ENCODE results near the gene CEACAM16.

CEACAM16 gene

DNA sequence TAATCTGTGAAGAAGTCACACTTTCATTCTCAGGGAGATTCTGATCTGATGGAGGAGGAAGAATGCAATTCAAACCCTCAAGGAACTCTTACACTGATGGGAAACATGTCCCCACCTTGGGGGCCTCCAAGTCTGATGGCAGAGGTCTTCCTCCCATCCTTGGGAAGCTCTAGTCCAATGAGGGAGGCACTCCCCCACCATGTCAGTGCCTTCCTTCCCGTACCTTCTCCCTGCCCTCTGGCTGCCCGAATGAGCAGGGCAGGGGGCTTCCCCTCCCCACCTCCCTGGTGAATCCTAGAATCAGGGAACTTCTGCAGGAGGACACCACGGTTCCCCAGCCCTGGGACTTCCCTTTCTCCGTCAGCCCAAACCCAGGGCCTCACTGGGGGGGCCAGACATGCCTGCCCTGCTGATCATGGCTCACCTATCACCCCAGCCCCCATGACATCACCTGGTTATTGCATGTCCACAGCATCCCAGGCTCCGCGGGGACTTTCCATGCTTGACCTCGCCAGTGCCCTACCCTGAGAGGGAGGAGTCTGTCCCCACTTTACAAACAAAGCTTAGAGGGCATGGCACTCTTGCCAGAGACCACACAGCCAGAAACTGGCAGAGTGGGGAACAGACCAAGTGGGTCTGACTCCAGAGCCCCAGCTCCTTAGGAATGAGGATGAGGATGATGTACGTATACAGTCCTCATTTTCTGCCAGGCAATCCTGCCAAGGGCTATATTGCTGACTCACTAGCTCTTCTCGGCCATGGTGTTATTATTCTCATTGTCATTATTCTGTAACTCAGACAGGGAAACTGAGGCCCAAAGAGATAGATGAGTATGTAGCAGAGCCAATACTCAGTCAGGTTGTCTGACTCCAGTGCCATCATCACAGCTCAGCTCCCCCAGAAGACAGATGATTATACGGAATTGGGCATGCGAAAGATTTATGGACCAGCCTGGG lies 39.9 kb downstream of the CEACAM16 start:
- POLR2A ChIA-PET: no interaction called here
- no peak overlapping the region for H3K4me3 ChIP-seq (ENCODE audit: low read depth, low read length)
- CTCF ChIA-PET: interaction anchor here (0.5 to 3.2 kb wide), 7 partner anchors 11 to 105 kb away, joined by 3 to 20 read pairs (median 5); no protein-coding TSS in a partner anchor
- no peaks in the 10 kb centered on the region for H3K9me3 ChIP-seq (ENCODE audit: control insufficient read depth, insufficient read depth, low read depth, low read length)
- H3K36me3 ChIP-seq (ENCODE audit: control insufficient read depth in 2 of 2, insufficient read depth in 1 of 2, low read length in 2 of 2): no peaks in the 10 kb centered on the region
- H3K4me1 ChIP-seq (ENCODE audit: control insufficient read depth, insufficient read depth, low read length): peaks cover 4% of the 10 kb centered on the region
- H3K27ac ChIP-seq (ENCODE audit: extremely low read depth, low read depth, low read length): no peak overlapping the region
- TF ChIP-seq ZIC2 (tag by site-specific recombination; IDR thresholded peaks at IDR 0.05): peak; percentile 14; the same call in 1 of the 2 replicates
- TF ChIP-seq, protein P1, sequence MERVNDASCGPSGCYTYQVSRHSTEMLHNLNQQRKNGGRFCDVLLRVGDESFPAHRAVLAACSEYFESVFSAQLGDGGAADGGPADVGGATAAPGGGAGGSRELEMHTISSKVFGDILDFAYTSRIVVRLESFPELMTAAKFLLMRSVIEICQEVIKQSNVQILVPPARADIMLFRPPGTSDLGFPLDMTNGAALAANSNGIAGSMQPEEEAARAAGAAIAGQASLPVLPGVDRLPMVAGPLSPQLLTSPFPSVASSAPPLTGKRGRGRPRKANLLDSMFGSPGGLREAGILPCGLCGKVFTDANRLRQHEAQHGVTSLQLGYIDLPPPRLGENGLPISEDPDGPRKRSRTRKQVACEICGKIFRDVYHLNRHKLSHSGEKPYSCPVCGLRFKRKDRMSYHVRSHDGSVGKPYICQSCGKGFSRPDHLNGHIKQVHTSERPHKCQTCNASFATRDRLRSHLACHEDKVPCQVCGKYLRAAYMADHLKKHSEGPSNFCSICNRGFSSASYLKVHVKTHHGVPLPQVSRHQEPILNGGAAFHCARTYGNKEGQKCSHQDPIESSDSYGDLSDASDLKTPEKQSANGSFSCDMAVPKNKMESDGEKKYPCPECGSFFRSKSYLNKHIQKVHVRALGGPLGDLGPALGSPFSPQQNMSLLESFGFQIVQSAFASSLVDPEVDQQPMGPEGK (tag by site-specific recombination; IDR thresholded peaks at IDR 0.05): 0 out of 2 replicates have a peak, but pooled peaks have one; percentile 15
- TF ChIP-seq ZNF707 (tag by site-specific recombination; IDR thresholded peaks at IDR 0.05): no peak

DNA sequence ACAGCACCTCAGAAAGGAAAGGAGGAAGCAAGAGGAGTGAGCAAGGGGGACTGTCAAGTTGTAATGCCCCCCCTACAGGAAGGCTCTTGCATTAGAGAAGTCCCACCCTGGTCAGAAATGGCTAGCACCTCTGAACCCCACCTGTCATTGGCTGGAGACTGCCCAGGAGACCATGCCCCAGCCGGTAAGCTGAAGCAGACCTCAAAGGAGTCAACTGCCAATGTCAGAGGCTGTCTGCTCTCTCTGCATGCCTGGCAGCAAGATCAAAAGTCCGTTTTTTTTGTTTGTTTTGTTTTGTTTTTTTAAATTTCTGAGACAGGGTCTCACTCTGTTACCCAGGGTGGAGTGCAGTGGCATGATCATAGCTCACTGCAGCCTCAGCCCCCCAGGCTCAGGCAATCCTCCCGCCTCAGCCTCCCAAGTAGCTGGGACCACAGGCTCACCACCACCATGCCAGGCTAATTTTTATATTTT lies 41.4 kb downstream of the CEACAM16 start:
- Histone ChIP-seq H3K4me1 (ENCODE audit: control insufficient read depth, insufficient read depth, low read length) (peaks cover 4% of the 10 kb centered on the region), H3K27ac (ENCODE audit: extremely low read depth, low read depth, low read length) (no peak overlapping the region), H3K4me3 (ENCODE audit: low read depth, low read length) (no peak overlapping the region), H3K36me3 (ENCODE audit: control insufficient read depth in 2 of 2, insufficient read depth in 1 of 2, low read length in 2 of 2) (no peaks in the 10 kb centered on the region), H3K9me3 (ENCODE audit: control insufficient read depth, insufficient read depth, low read depth, low read length) (no peaks in the 10 kb centered on the region)
- ChIA-PET POLR2A (no interaction called here), CTCF (interaction anchor here (0.7 to 3.2 kb wide), 5 partner anchors 9 to 50 kb away, joined by 3 to 20 read pairs (median 4); no protein-coding TSS in a partner anchor)
- TF ChIP-seq, protein P2, sequence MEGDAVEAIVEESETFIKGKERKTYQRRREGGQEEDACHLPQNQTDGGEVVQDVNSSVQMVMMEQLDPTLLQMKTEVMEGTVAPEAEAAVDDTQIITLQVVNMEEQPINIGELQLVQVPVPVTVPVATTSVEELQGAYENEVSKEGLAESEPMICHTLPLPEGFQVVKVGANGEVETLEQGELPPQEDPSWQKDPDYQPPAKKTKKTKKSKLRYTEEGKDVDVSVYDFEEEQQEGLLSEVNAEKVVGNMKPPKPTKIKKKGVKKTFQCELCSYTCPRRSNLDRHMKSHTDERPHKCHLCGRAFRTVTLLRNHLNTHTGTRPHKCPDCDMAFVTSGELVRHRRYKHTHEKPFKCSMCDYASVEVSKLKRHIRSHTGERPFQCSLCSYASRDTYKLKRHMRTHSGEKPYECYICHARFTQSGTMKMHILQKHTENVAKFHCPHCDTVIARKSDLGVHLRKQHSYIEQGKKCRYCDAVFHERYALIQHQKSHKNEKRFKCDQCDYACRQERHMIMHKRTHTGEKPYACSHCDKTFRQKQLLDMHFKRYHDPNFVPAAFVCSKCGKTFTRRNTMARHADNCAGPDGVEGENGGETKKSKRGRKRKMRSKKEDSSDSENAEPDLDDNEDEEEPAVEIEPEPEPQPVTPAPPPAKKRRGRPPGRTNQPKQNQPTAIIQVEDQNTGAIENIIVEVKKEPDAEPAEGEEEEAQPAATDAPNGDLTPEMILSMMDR (tag by site-specific recombination; IDR thresholded peaks at IDR 0.05): peak; percentile 18; the same call in 1 of the 2 replicates
- TF ChIP-seq, protein P3, sequence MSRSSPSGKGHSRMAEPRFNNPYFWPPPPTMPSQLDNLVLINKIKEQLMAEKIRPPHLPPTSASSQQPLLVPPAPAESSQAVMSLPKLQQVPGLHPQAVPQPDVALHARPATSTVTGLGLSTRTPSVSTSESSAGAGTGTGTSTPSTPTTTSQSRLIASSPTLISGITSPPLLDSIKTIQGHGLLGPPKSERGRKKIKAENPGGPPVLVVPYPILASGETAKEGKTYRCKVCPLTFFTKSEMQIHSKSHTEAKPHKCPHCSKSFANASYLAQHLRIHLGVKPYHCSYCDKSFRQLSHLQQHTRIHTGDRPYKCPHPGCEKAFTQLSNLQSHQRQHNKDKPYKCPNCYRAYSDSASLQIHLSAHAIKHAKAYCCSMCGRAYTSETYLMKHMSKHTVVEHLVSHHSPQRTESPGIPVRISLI (tag by site-specific recombination; IDR thresholded peaks at IDR 0.05): no peak

DNA sequence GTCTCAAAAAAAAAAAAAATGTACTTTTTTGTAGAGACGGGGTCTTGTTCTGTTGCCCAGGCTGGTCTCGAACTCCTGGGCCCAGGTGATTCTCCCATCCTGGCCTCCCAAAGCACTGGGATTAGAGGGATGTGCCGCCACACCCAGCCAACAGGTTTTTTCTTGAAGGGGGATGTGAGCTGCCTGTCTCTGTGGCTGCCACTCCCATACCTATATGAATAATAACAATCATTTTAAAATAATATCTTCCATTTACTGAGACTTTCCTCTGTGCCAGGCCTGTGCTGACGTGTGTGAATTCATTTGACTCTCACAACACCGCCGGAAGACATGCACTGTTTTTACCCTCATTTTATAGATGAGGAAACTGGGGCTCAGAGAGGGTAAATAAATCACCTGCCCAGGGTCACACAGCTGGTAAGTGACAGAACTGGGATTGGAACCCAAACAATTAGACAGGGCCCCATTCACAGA lies 42.3 kb downstream of the CEACAM16 start:
- Histone ChIP-seq H3K4me1 (ENCODE audit: control insufficient read depth, insufficient read depth, low read length) (peaks cover 4% of the 10 kb centered on the region), H3K36me3 (ENCODE audit: control insufficient read depth in 2 of 2, insufficient read depth in 1 of 2, low read length in 2 of 2) (no peaks in the 10 kb centered on the region), H3K4me3 (ENCODE audit: low read depth, low read length) (no peak overlapping the region), H3K27ac (ENCODE audit: extremely low read depth, low read depth, low read length) (no peak overlapping the region), H3K9me3 (ENCODE audit: control insufficient read depth, insufficient read depth, low read depth, low read length) (no peaks in the 10 kb centered on the region)
- CTCF ChIA-PET: interaction anchor here (0.6 to 3.2 kb wide), 7 partner anchors 8 to 123 kb away, joined by 3 to 14 read pairs (median 4); no protein-coding TSS in a partner anchor
- TF ChIP-seq BCL11A (tag by site-specific recombination; IDR thresholded peaks at IDR 0.05; ENCODE audit: low read depth) (no peak), ZNF140 (tag by site-specific recombination; IDR thresholded peaks at IDR 0.05) (no peak), ZNF658 (tag by site-specific recombination; IDR thresholded peaks at IDR 0.05) (no peak), ZNF768 (tag by site-specific recombination; IDR thresholded peaks at IDR 0.05) (0 out of 2 replicates have a peak, but pooled peaks have one; percentile 18)
- POLR2A ChIA-PET: interaction anchor here (0.7 kb wide), 1 partner anchor 30 kb away, joined by 3 read pairs; no protein-coding TSS in a partner anchor
